Endothelial cell of umbilical vein (primary cell): ENCODE data around the gene ICAM1. TPM values are rescaled to one million over a fixed set of nuclear protein-coding genes. Genes with fewer than 3 reads are reported as not detected.

ENCODE experiments used
- BruUV-seq: library from RNA; stranded (reverse); fragments of 400-500 nt; replicated peaks from 2 replicates; lab custom pipeline; 2021; lab: Mats Ljungman, UMichigan
- CTCF ChIA-PET: fragments of 300-600, 350-600 bp; sonication (Branson Sonifier 250); formaldehyde crosslinking; loops from one replicate; lab custom pipeline; 2021; ENCODE audit warnings: antibody characterized with exemption, inconsistent platforms; lab: Charles Lee
- POLR2A ChIA-PET: fragments of 300-600, 350-600 bp; sonication (Branson Sonifier 250); formaldehyde crosslinking; loops from one replicate; lab custom pipeline; 2021; ENCODE audit warnings: antibody characterized with exemption, inconsistent platforms; lab: Charles Lee
- DNase-seq: peaks from one replicate; pipeline ENCODE4 v3.0.0-alpha.2; 2011; ENCODE audit warnings: low read depth, low spot score
- FAIRE-seq: peaks from 2 replicates; lab custom pipeline; 2011; peaks lifted over from hg19 to GRCh38; lab: Jason Lieb, UNC
- H2AFZ ChIP-seq: 2 replicates; pipeline ENCODE4 v1.6.0; 2012; ENCODE audit warnings: low read depth, low read length, control low read depth, inconsistent platforms
- H3K27ac ChIP-seq: 2 replicates; pipeline ENCODE4 v1.5.1; 2011; ENCODE audit warnings: low read depth, mild to moderate bottlenecking, control low read depth, low read length, moderate library complexity; ENCODE audit not compliant: insufficient read depth
- H3K27me3 ChIP-seq, 2 experiments: 2 replicates each; pipeline versions ENCODE4 v1.6.0 to v1.6.1; 2011; ENCODE audit warnings: low read length in 2 of 2, mixed read lengths in 1 of 2; ENCODE audit not compliant: control insufficient read depth in 2 of 2, insufficient read depth in 2 of 2
- H3K36me3 ChIP-seq, 2 experiments: 2 replicates in 1 of 2; 3 replicates in 1 of 2; pipeline ENCODE4 v1.5.1; 2011; ENCODE audit warnings: low read length in 2 of 2, mild to moderate bottlenecking in 1 of 2, moderate library complexity in 1 of 2; ENCODE audit not compliant: control insufficient read depth in 2 of 2, insufficient read depth in 2 of 2; ENCODE audit errors: extremely low read depth in 1 of 2
- H3K4me1 ChIP-seq: 3 replicates; pipeline ENCODE4 v1.5.1; 2011; ENCODE audit warnings: mild to moderate bottlenecking, low read length; ENCODE audit not compliant: control insufficient read depth, insufficient read depth; ENCODE audit errors: extremely low read depth
- H3K4me2 ChIP-seq: 2 replicates; pipeline ENCODE4 v1.6.1; 2011; ENCODE audit warnings: low read length, control low read depth, mixed read lengths; ENCODE audit not compliant: insufficient read depth
- H3K4me3 ChIP-seq, 3 experiments: fragments of 200-600 bp in 1 of 3; sonication (generic), shearing (Covaris generic) in 1 of 3; replicated peaks in 1 of 3; 2 replicates each; pipeline ENCODE4 v1.5.1; 2011 to 2016; ENCODE audit warnings: control low read depth in 3 of 3, low read length in 3 of 3, mild to moderate bottlenecking in 2 of 3, inconsistent platforms in 1 of 3, low read depth in 1 of 3, moderate library complexity in 1 of 3; ENCODE audit not compliant: insufficient read depth in 1 of 3
- H3K79me2 ChIP-seq: 2 replicates; pipeline ENCODE4 v1.6.0; 2012; ENCODE audit warnings: low read length, inconsistent platforms; ENCODE audit not compliant: control insufficient read depth, insufficient read depth
- H3K9ac ChIP-seq: replicated peaks from 2 replicates; pipeline ENCODE3; 2011; ENCODE audit warnings: low read length, control low read depth; ENCODE audit not compliant: insufficient read depth; ENCODE audit errors: extremely low read depth
- H3K9me1 ChIP-seq: replicated peaks from 3 replicates; pipeline ENCODE4 v1.6.0; 2011; ENCODE audit warnings: mild to moderate bottlenecking, low read length; ENCODE audit not compliant: control insufficient read depth, insufficient read depth; ENCODE audit errors: extremely low read depth
- H3K9me3 ChIP-seq: replicated peaks from 2 replicates; pipeline ENCODE4 v1.5.1; 2012; ENCODE audit warnings: low read length, inconsistent platforms; ENCODE audit not compliant: control insufficient read depth, insufficient read depth
- H4K20me1 ChIP-seq: replicated peaks from 2 replicates; pipeline ENCODE3; 2011; ENCODE audit warnings: mild to moderate bottlenecking, low read length; ENCODE audit not compliant: control insufficient read depth, insufficient read depth; ENCODE audit errors: extremely low read depth
- CTCF ChIP-seq, 2 donors: IDR thresholded peaks; 1 replicate in 1 of 2; 2 replicates in 1 of 2; pipeline ENCODE4 v1.5.1; 2011; ENCODE audit warnings: low read length in 2 of 2, mild to moderate bottlenecking in 2 of 2, moderate library complexity in 2 of 2, control low read depth in 1 of 2, inconsistent platforms in 1 of 2, low read depth in 1 of 2; ENCODE audit not compliant: insufficient read depth in 1 of 2; ENCODE audit errors: extremely low read depth in 1 of 2
- EZH2 ChIP-seq: IDR thresholded peaks from 2 replicates; pipeline ENCODE4 v1.6.1; 2012; ENCODE audit warnings: borderline replicate concordance, low read depth, mild to moderate bottlenecking, moderate library complexity, low read length, inconsistent platforms; ENCODE audit not compliant: severe bottlenecking
- FOS ChIP-seq: IDR thresholded peaks from 2 replicates; pipeline ENCODE4 v1.6.1; 2011; ENCODE audit warnings: mild to moderate bottlenecking, low read length, moderate library complexity, borderline replicate concordance; ENCODE audit not compliant: insufficient read depth
- GATA2 ChIP-seq: IDR thresholded peaks from 2 replicates; pipeline ENCODE4 v1.7.0; 2011; ENCODE audit warnings: low read depth, mild to moderate bottlenecking, moderate library complexity, mixed read lengths, low read length; ENCODE audit not compliant: insufficient read length, insufficient read depth
- JUN ChIP-seq: IDR thresholded peaks from 2 replicates; pipeline ENCODE4 v1.6.1; 2011; ENCODE audit warnings: borderline replicate concordance, low read depth; ENCODE audit not compliant: insufficient read length, insufficient read depth
- MAX ChIP-seq: IDR thresholded peaks from 2 replicates; pipeline ENCODE4 v1.6.1; 2011; ENCODE audit not compliant: insufficient read depth, insufficient read length
- MYC ChIP-seq: IDR thresholded peaks from one replicate; pipeline ENCODE4 v1.6.1; 2011; ENCODE audit warnings: mild to moderate bottlenecking, low read depth, low read length
- POLR2A ChIP-seq: IDR thresholded peaks from 2 replicates; pipeline ENCODE4 v1.6.1; 2012; ENCODE audit warnings: low read depth, mild to moderate bottlenecking, control low read depth, low read length
- POLR2AphosphoS5 ChIP-seq: IDR thresholded peaks from 2 replicates; pipeline ENCODE4 v1.6.1; 2012; ENCODE audit warnings: low read depth, mild to moderate bottlenecking, control low read depth, low read length, moderate library complexity; ENCODE audit not compliant: insufficient read depth
- dilution Hi-C: fragments of 300-500 bp; cut with MboI; formaldehyde crosslinking; loops from one replicate; pipeline ENCODE4 v1.15.0; 2019; ENCODE audit warnings: low sequenced_read_pairs; ENCODE audit not compliant: extremely low pct_ligation_motif_present
- intact Hi-C: fragments of 100-400 bp; cut with micrococcal nuclease; formaldehyde crosslinking; loops from one replicate; pipeline ENCODE4 v1.10.0; 2022
- polyA plus RNA-seq, 4 experiments: library from polyadenylated mRNA; depleted of rRNA in 3 of 4; stranded (reverse) in 3 of 4; unstranded in 1 of 4; fragments of >200 nt; gene quantifications; 2 replicates each; pipeline versions ENCODE4 v1.2.1 to v1.2.3, GENCODE V29; 2011 to 2012; ENCODE audit warnings: missing spikeins in 1 of 4
- total RNA-seq: library from RNA; stranded (reverse); gene quantifications from 2 replicates; pipeline ENCODE4 v1.2.3, GENCODE V29; 2021

ICAM1 gene
- total and polyA plus RNA-seq, 2 donors (not counting 3 experiments of a cell fraction or from before 2014, with no cell fraction given): 20.5 to 30.4 TPM

- peaks cover 27% of the 10 kb centered on the region for H3K4me1 ChIP-seq
- H3K27ac ChIP-seq: no peak overlapping the region
- DNase-seq (no peak), FAIRE-seq (no peak)
- no peaks in the 10 kb centered on the region for H3K9me1 ChIP-seq
- peak overlapping the region; percentile 51 for H3K4me2 ChIP-seq
- H4K20me1 ChIP-seq: no peaks in the 10 kb centered on the region
- ChIA-PET POLR2A (interaction anchor here (1.8 kb wide), 1 partner anchor 18 kb away, joined by 10 read pairs; the partner anchor contains the start of gene ICAM1), CTCF (interaction anchor here (1.0 to 2.4 kb wide), 5 partner anchors 12 to 128 kb away, joined by 3 to 29 read pairs (median 11); partner anchors contain the start of gene ICAM1)
- TF ChIP-seq MAX: no peak
- no peak for TF ChIP-seq FOS
- no peak for TF ChIP-seq EZH2
- TF ChIP-seq POLR2AphosphoS5: no peak
- no peak for TF ChIP-seq GATA2
- no peak for TF ChIP-seq CTCF (IDR thresholded peaks at IDR 0.05; ENCODE audit: extremely low read depth in 1 of 2, insufficient read depth in 1 of 2, low read depth in 1 of 2, low read length in 2 of 2)
- TF ChIP-seq POLR2A: no peak
- no peak for TF ChIP-seq JUN
- TF ChIP-seq MYC: no peak
- no peaks in the 10 kb centered on the region for H3K9me3 ChIP-seq
- H3K27me3 ChIP-seq: peaks cover 32 to 45% of the 10 kb centered on the region in 2 experiments
- H3K79me2 ChIP-seq: no peaks in the 10 kb centered on the region
- no TSS peak for BruUV-seq
- peaks cover 0 to 4% of the 10 kb centered on the region in 2 experiments for H3K36me3 ChIP-seq
- H2AFZ ChIP-seq: peak overlapping the region; percentile 81
- intact Hi-C loops: no loop called here
- dilution Hi-C loops: no loop called here
- no peak overlapping the region for H3K4me3 ChIP-seq
- no peak overlapping the region for H3K9ac ChIP-seq
Observed at GRCh38 chr19:10288662-10289166, 17.8 kb downstream of the ICAM1 start.
